ENCODE data around the gene UBLCP1.

DNA sequence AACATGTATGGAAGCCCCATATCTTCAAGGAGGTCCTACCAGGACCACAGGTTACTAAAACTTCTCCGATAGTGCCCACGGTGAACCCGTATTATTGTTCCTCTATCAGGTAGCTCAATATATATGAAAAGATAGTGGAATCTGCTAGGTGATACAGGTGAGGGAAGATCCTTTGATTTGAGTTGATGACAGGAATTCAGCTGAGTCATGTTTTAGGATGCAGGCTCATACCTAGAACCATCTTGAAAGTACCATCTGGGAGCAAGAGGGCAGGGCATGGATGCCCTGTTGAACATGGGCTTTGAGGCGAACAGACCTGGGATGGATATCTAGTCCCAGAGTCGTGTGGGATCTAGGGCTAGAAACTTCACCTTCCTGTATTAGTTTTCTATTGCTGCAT, 31.8 kb downstream of the UBLCP1 start:
- TF ChIP-seq, protein P1, sequence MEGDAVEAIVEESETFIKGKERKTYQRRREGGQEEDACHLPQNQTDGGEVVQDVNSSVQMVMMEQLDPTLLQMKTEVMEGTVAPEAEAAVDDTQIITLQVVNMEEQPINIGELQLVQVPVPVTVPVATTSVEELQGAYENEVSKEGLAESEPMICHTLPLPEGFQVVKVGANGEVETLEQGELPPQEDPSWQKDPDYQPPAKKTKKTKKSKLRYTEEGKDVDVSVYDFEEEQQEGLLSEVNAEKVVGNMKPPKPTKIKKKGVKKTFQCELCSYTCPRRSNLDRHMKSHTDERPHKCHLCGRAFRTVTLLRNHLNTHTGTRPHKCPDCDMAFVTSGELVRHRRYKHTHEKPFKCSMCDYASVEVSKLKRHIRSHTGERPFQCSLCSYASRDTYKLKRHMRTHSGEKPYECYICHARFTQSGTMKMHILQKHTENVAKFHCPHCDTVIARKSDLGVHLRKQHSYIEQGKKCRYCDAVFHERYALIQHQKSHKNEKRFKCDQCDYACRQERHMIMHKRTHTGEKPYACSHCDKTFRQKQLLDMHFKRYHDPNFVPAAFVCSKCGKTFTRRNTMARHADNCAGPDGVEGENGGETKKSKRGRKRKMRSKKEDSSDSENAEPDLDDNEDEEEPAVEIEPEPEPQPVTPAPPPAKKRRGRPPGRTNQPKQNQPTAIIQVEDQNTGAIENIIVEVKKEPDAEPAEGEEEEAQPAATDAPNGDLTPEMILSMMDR (IDR thresholded peaks at IDR 0.05), result no peak
- TF ChIP-seq POLR2A (IDR thresholded peaks at IDR 0.05), result no peak

All from testis (tissue), 2 donors.